PFSK-1 (cell line): Measurements from ENCODE around the gene BATF3.

Experiments used
- FOXP2 ChIP-seq: optimal IDR thresholded peaks from 2 replicates; pipeline ENCODE3; 2011; ENCODE audit warnings: borderline replicate concordance, control low read depth, inconsistent platforms; ENCODE audit not compliant: insufficient read depth; ENCODE audit errors: extremely low read length, extremely low read depth
- POLR2AphosphoS5 ChIP-seq: IDR thresholded peaks from 2 replicates; pipeline ENCODE4 v1.6.1; 2012; ENCODE audit warnings: low read depth, mild to moderate bottlenecking, control low read depth, low read length, moderate library complexity
- SIN3A ChIP-seq: IDR thresholded peaks from 2 replicates; pipeline ENCODE4 v1.6.1; 2012; ENCODE audit warnings: mild to moderate bottlenecking, low read length, moderate library complexity, borderline replicate concordance; ENCODE audit not compliant: insufficient read depth
- TF ChIP-seq, protein P1 (sequence below), 2 experiments: IDR thresholded peaks; 2 replicates each; pipeline versions ENCODE4 v1.6.1 to v1.8.0; 2011 to 2012; ENCODE audit warnings: low read depth in 2 of 2, low read length in 2 of 2, control low read depth in 1 of 2, inconsistent platforms in 1 of 2, mild to moderate bottlenecking in 1 of 2, moderate library complexity in 1 of 2; ENCODE audit not compliant: insufficient read depth in 1 of 2

DNA sequence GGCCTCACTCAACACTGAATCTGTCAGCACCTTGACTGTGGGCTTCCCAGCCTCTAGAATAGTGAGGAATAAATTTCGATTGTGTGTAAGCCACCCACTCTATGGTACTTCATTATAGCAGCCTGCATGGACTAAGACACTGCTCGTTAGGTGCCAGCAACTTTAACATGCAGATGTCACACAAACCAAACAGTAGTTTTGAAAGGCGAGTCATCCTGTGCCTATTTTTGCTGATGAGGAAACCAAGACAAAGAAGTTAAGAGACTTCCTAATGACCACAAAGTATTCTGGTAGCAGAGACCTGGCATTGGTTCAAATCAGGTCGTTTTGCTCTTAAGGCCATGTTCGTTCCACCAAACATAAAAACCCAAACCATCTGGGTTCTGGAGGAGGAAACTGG lies 42.9 kb downstream of the BATF3 start:
- TF ChIP-seq POLR2AphosphoS5, result no peak
- TF ChIP-seq SIN3A, result no peak
- TF ChIP-seq, protein P1, sequence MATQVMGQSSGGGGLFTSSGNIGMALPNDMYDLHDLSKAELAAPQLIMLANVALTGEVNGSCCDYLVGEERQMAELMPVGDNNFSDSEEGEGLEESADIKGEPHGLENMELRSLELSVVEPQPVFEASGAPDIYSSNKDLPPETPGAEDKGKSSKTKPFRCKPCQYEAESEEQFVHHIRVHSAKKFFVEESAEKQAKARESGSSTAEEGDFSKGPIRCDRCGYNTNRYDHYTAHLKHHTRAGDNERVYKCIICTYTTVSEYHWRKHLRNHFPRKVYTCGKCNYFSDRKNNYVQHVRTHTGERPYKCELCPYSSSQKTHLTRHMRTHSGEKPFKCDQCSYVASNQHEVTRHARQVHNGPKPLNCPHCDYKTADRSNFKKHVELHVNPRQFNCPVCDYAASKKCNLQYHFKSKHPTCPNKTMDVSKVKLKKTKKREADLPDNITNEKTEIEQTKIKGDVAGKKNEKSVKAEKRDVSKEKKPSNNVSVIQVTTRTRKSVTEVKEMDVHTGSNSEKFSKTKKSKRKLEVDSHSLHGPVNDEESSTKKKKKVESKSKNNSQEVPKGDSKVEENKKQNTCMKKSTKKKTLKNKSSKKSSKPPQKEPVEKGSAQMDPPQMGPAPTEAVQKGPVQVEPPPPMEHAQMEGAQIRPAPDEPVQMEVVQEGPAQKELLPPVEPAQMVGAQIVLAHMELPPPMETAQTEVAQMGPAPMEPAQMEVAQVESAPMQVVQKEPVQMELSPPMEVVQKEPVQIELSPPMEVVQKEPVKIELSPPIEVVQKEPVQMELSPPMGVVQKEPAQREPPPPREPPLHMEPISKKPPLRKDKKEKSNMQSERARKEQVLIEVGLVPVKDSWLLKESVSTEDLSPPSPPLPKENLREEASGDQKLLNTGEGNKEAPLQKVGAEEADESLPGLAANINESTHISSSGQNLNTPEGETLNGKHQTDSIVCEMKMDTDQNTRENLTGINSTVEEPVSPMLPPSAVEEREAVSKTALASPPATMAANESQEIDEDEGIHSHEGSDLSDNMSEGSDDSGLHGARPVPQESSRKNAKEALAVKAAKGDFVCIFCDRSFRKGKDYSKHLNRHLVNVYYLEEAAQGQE (IDR thresholded peaks at IDR 0.05; ENCODE audit: insufficient read depth in 1 of 2, low read depth in 2 of 2, low read length in 2 of 2), result no peak
- TF ChIP-seq FOXP2, result no peak
